OCI-LY1 (cell line): ENCODE measurements around the gene NARF.

Source experiments
- CTCF ChIP-seq: fragments of 200-600 bp; sonication (generic), shearing (Covaris generic); IDR thresholded peaks from 2 replicates; pipeline ENCODE4 v1.5.1; 2017; ENCODE audit warnings: mild to moderate bottlenecking, antibody characterized with exemption, low read length, moderate library complexity, mixed read lengths
- EZH2 ChIP-seq: fragments of 200-600 bp; sonication (generic), shearing (Covaris generic); IDR thresholded peaks from 2 replicates; pipeline ENCODE4 v1.8.0; 2017; ENCODE audit warnings: borderline replicate concordance, mixed run types, mild to moderate bottlenecking, antibody characterized with exemption, low read length, moderate library complexity, mixed read lengths

- TF ChIP-seq CTCF, result no peak
- no peak for TF ChIP-seq EZH2
Observed at GRCh38 chr17:82524540-82524939, 66.0 kb downstream of the NARF start.
